Astrocyte (in vitro differentiated cells and primary cell): Measurements from ENCODE around the gene PACRG.

ENCODE experiments used
- CTCF ChIP-seq: IDR thresholded peaks from 2 replicates; pipeline ENCODE4 v1.5.1; 2011; ENCODE audit warnings: low read depth, mild to moderate bottlenecking, inconsistent platforms, low read length, moderate library complexity; ENCODE audit not compliant: insufficient read depth
- EZH2 ChIP-seq: IDR thresholded peaks from 2 replicates; pipeline ENCODE4 v1.6.1; 2012; ENCODE audit warnings: mild to moderate bottlenecking, low read length, inconsistent platforms; ENCODE audit not compliant: insufficient read depth

- TF ChIP-seq CTCF (no peak), EZH2 (no peak)
Observed at GRCh38 chr6:162964488-162965140, 236.8 kb downstream of the PACRG start.
